Activated T-cell treated with anti-CD3 and anti-CD28 coated beads for 4 hours (primary cell): Measurements from ENCODE around the gene SWAP70.
A peak's percentile ranks its signal among the peaks of the same experiment; 100 is the strongest.

Experiments
- DNase-seq: peaks from one replicate; pipeline ENCODE4 v3.0.0-alpha.2; 2020

SWAP70 gene

DNA sequence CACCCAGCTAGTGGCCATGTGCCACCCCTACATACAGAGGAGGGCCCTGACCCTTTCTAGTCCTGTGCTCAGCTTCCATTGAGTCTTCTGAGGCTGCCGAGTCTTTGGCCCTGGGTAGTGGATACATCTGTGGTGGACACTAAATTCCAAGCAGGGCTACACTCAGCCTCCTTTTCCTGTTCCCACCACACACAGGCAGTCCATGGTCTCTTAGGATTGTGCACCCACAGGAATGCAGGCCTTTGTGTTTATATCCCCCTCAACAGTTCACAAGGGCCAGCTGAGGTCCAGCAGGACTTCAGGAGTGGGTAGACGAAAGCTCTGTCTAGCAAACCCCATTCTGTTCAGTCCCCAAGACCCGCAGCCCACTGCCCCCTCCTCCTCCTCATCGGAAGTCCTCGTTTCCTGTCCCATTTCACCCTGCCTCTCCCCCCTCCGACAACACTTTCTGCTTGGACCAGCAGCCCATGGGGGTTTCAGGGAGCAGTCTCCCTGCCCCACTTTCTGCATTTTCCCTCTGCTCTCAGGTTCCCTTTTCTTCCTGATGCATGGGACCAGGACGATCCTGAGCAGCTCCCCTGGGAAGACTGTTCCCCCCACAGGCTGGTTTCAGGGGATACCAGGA is 91.8 kb downstream of the SWAP70 start:
- DNase-seq: no peak

DNA sequence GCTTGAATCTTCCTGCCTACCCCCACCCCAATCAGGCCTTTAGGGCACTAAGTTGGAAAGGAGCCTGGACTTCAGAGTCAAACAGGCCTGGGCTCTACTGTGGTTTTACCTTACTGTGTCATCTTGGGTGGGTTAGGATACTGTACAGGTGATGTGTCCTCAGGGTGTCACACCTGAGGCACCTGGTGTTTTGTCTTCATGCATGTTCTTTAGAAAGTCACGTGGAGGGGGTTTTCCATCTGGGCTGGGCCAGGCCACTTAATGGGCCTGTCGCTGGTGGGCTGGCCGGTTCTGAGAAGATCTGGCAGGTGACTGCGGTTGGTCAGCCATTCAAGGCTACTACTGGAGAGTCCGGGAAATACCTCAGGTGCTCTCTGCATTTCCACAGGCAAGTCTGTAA is 92.6 kb downstream of the SWAP70 start:
- DNase-seq: no peak

DNA sequence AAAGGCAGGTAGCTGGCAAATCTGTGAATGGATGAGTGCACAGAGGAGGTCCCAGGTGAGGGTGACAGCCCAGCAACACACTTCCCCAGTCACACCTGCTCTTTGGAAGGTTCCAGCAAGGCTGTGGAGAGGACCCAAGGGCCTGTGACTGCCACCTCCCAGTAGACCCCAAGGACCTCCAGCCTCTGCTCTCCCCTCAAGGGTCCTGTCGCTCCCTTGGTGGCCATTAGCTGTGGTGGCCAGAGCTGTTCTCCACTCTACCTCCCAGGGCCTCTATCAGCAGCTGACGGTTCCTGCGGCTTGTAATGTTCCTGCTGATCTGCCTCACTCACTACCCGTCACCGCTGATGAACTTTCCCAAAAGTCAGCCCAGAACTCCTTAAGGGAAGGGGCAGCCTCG is 93.0 kb downstream of the SWAP70 start:
- no peak for DNase-seq

DNA sequence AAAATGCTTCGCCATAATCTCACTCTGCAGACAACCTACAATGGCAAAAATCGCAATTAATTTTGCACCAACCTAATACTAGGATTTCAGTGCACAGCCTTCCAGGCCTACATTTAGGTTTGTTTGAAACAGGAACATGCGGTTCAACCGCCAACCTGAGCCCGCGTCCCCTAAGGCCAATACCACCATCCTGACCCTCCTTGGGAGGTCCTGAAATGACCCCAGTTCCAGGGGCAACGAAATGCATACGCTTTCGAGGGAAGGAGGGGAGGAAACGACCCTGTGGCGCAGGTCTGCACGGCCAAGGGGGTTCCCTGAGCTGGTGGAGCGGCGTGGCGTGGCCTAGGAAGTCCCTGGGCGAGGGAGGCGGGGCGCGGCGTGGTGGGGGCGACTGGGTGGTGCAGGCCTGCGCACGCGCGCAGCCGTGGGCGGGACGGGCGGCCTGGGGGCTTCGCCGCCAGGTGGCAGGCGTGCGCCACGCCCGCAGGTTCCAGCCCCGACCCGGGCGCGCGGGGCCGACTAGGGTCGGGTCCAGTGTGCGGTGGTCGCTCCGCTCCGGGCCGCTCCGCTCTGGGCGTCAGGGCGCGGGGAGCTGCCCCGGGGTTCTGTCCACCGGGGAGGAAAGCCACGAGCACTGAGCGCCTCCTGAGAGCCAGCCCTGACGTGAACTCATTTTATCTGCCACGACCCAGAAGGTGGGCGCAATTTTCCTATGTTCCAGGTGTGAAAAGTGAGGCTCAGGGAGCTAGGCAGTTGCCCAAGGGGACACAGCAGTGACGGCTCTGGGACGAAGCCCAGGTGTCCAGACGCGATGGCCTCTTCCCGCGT is 94.1 kb downstream of the SWAP70 start:
- DNase-seq: peak; percentile 88

DNA sequence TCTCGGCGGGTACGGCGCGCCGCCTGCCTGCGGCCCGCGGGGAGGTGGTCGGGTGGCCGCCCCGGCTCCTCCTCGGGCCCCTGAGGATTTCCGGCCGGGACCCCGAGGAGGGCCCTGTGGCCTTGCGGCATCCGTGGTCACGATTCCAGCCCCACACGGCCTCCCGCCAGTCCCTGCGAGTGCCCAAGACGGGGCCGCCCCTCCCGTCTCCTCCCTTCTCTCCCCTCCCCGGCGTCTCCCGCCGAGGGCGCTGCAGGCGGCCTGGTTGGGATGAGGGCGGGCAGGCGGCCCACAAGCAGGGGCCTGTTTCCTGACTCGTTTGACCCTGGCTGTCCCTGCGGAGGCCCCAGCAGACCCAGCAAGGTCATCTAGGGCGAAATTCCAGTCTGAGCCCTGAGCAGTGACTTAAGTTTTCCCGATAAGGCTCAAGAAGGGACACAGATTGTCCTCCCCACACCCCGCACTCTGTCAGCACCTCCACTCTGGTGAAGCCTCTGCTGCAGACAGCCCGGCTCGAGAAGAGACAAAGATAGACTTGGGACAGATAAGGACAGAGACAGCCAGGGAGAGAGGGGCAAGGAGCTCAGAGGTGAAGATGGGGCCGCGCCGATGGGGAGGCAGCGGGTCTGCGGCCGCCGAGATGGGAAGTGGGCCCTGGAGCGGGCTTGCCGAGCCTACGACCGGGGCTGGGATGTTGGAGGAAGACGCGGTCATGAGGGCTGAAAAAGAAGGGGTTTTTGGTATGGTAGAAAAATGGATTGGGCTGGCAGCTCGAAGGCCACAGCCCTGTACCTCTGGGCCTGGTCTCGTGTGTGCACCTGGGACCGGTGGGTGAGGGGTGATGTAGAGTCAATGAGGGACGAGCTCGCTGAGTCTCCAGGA is 95.0 kb downstream of the SWAP70 start:
- DNase-seq: peak; percentile 39

DNA sequence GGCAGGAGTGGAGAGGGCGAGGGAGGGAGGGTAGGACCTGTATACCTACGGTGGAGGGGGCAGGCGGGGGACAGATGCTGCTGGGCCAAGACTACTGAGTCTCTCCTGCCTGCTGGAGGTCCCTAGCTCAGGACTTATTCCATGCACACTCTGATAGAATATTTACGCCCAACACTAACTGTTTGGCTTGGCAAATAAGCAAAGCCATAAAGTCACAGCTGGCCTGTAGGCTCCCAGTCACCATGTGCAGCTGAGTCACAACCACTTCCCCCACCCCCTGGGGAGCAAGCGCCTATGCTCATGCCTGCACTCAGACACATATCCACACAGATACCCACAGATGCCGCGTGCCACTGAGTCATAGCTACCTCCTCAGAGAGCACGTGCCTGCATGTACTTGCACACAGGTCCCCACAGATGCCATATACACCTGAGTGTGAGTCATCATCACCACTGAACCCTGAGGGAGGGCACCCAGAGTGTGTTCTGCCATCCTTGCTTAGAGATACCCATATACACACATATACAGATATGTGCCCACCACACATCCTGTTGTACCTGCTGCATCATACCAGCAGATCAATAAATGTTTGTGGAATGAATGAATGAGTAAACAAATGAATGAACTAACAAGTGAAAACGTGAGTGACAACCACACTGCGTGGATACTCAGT is 95.8 kb downstream of the SWAP70 start:
- DNase-seq: peak; percentile 87

DNA sequence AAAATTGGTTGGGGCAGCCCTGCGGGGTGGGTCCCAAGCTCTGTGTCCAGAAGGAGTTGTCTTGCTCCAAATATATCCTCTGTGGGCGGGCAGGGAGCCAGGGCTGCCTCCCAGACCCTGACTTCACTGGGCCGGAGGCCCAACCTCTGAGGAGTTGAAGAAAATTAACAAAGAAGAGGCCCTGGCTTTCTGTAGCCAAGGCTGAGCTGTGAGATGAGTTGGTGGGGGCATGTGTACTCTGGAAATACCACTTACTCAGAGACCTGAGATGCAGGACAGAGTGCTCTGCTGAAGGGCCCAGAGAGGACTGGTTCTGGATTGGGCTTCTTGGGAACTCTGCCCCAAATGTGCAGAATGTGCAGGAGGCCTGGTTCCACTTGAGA is 96.3 kb downstream of the SWAP70 start:
- no peak for DNase-seq

DNA sequence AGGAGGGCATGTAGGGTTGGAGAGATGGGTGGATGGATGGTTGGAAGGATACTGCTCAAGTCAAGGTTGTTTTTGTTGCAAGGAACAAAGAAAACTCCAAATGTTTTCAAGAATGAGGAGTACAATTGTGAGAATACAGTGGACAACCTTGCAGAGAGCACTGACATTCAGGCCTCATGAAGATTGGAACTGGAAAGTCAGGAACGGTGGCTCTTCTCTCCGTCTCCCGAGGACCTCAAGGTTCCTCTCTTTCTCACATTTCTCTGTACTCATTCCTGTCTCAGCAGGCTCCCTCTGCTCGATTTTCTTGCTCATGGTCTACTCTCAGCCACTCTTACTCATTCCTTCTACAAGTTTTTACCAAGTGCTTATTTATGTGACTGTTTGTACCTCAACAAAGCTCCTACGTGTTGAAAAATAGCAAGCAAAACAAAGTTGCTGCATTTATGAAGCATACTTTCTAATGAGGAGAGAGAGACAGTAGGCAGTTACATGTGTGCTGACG is 97.6 kb downstream of the SWAP70 start:
- no peak for DNase-seq

DNA sequence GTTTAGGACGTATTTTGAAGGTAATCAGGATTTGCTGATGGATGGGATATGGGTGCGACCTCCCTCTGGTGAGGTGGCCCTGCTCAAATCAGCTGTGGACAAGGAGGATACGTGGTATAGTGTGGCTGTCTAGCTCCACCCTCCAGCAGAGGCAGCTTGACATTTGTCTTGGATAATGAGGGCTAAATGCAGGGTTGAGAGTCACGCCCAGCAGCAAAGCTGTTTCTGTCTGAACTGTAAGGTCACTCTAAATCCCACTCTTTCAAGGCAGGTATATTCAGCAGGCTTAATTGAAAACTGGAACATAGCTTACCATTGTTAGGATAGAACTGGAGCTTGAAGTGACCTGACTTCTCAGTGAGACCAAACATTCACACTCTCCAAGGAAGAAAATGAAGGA is 98.7 kb downstream of the SWAP70 start:
- no peak for DNase-seq

DNA sequence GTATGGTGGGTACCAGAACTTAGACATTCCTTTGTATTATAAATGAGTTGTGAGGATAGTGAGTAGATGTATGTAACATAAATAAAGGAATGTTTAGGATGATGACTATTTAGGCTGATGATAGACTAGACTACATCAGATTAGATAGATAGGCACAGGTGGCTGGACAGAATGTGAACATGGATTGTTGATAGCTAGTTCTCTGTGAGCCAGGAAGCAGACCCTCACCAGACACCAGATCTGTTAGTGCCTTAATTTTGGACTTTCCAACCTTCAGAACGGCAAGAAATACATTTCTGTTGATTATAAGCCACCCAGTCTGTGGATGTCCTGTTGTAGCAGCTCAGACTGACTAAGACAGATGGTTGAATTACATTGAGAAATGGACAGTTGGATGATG is 99.4 kb downstream of the SWAP70 start:
- no peak for DNase-seq

DNA sequence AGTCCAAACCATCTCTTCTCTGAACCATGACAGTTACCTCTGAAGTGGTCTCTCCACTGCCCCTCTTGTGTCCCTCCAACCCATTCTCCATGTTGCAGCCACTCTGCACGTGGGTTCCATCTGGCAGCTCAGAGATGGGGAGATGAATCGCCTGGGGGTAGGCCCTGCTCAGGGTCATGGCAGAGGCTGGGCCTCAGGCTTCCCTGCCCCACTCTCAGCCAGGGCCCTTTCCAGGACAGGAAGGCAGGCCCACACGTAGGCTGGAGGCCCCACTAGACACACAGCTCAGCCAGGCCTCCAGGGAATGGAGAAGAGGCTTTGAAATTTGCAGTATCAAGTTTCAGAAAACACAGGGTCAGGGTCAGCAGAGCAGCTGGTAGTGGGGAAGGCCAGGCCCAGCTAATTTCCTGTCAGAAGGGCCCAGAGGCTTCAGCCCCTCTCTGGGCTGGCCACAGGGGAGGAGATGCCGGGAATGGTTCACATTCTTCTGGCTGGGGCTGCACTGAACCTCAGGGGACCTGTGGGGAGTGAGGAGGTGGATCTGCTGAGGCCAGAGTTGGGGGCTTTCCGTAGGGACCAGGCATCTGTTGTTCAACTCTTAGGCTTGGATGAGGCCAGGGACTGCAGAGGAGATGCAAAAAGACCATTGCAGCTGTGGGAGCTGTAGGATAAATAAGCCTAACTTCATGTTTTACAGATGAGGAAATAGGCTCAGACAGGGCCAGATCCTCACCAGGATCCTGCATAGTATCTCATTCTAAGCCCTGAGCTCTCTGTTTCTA is 101.6 kb downstream of the SWAP70 start:
- no peak for DNase-seq

DNA sequence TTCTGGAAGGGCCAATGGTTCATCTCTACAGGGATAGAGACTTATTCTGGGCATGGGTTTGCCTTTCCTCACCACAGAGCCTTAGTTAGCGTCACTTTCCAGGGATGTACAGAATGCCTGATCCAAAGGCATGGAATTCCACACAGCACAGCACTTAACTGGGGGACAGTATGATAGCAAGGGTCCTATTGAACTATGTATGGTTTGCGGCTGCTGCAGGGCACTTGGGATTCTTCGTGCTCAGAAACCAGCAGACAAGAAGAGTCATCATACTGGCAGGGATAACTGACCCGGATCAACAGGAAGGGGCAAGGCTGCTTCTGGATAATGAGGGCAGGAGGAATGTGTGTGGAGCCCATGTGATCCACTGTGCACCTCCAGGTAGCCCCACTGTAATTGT is 105.7 kb downstream of the SWAP70 start:
- no peak for DNase-seq

DNA sequence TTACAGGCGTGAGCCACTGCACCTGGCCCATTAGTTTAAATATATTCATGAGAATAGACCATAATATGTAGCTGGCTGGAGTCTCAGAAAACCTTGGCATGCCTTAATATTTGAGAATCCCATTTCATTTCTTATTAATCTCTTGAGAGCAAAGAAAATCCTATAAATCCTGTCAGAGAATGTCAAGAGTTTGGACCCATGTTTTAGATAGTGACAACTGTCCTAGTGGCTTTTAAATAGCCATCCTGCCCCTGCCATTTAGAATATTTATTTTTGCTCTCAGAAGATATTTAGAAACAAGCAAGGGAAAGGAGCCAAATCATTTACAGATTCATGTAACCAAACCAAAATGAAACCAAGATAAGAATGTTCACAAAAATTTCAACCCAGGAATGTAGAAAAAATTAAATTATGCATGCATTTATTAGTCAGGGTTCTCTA is 107.2 kb downstream of the SWAP70 start:
- no peak for DNase-seq

DNA sequence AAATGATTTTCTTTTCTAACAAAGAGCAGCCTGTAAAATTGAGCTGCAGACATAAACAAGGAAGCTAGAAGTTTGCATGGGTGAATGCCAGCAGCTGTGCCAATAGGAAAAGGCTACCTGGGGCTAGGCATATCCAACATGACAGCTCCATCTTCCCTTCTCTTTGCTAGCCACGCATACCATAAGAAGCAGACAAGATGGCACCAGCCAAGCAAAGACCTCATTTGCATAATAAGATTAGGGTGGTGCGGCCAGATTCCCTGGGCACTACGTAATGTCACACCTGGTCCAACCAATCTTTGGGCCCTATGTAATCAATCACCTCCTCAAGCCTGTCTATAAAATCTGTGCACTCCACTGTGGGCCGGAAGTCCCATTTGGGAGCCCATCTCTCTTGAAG is 108.3 kb downstream of the SWAP70 start:
- no peak for DNase-seq

DNA sequence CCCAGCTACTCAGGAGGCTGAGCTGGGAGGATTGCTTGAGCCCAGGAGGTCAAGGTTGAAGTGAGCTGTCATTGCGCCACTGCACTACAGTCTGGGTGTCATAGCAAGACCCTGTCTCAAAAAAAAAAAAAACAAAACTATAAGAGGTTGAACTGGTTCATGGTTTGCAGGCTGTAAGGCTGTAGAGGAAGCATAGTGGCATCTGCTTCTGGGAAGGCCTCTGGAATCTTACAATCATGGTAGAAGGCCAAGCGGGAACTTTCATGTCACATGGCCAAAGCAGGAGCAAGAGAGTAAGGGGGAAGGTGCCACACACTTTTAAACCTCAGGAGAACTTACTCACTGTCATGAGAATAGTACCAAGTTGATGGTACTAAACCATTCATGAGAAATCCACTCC is 109.6 kb downstream of the SWAP70 start:
- no peak for DNase-seq

DNA sequence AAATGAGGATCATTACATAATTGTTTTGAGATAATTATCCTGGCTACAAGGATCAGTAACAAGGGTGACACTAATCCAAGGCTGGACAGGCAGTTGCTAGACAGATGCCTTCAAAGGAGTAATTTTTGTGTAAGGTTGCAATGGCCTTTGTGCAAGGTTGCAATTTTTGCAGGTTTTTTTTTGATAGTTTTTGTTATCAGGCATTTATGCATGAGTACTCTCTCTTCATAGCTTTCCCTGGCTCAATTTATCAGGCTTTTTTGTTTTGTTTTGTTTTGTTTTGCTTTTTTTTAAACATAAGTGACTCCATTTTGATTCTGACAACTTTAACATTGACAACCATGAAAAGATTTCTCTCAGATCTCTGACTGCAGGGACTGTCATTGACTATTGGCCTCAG is 110.2 kb downstream of the SWAP70 start:
- DNase-seq: no peak

DNA sequence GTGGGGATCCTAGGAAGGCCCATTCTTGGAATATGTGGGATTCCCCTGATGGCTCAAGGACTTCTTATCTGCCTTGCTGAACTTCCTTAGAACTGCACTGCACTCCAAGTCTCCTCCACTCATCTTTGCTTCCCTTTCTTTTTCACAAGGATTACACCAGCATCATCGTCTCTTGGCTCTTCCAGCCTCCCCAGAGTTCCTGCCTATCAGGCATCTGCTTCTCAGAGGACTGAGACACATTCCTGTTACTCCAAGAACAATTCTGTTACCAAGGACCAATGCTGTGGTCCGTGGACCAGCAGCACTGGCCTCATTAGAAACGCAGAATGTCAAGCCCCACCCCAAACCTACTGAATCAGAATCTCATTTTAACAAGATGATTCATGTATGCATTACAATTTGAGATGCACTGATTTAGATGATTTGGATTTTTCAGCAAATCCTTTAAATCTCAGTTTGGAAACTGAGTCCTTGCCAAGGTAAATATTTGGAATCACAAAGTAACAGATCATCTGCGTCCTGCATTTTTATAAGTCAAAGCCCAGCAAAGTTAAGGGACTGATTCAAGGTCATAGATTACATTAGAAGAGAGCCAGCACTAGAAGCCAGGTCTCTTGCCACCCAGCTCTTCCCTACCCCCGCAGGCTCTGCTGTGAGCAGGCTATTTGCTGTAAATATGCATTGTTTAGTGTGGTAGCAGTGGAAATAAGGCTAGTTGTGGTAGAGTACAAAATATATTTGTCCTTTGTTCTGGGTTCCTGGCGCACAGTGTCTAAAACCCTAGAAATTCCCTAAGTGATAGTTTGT is 110.9 kb downstream of the SWAP70 start:
- no peak for DNase-seq

DNA sequence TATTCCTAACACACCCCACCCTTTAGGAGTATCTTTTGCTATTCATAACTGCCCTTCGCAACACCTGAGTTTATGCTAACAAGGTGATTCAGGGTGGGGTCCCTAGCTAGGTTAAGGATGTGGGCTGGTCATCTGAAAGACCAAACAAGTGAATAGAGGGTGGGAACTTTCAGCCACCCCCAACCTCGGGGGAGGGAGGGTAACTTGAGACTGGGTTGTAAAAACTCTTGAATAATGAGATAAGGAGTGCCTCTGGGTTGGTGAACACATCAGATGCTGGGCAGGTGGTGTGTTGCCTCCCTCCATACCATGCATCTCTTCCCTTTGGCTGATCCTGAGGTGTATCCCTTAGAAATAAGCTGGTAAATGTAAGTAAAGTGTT is 111.5 kb downstream of the SWAP70 start:
- DNase-seq: no peak

DNA sequence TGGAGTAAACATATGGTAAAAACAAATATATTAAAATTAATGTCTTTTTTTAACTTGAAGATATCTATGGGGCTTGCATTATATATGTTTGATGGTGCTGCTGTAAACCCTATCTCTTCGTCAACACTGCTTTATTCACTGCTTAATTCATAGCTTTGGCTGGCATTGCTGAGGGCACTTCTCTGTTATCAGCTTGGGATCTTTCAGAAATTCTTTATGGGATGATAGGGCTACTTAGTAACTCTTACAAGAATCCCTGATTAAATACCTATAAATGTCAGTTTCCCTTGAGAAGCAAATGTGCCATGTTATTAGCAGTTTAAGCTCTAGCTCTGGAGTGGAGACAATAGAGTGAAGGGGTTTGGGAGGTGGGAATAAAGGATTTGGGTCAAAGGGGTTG is 112.3 kb downstream of the SWAP70 start:
- no peak for DNase-seq

DNA sequence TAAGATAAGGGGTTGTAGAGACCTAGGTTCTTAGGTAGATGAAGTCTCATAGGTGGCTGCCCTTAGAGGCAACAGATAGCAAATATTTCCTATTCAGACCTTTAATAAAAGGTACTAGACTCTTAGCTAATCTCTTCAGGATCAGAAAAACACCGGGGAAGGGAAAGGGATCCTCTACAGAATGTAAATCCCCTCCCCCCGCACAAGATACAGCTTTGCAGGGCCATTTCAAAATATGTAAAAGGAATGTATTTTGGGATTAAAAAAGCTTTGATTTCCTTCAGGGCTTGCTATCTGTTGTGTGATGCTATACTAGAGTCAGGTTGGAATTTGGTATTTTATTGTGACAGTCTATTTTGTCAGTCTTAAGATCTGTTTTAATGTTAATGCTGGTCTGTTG is 113.2 kb downstream of the SWAP70 start:
- DNase-seq: no peak

DNA sequence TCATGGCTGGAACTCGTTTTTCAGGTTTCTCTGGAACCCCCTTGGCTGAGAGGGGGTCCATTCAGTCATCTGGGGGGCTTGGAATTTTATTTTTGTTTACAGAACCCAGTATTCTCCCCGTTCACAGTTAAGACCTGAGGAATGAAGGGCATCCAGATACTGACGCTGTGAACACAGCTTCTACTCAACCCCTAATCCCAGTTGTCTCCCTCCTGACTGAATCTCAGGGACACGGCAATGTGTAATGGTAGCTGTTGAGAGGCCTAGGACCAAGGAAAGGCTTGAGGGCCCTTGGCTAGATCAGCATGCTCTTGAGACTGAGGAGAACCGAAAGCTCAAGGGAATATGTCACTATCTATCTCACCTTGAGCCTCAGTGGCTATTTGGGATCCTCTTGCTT is 113.6 kb downstream of the SWAP70 start:
- no peak for DNase-seq
